Cardiac fibroblast (primary cell): ENCODE results near the gene EML3.

Experiments used
- DNase-seq, 2 donors: peaks; one replicate each; pipeline versions ENCODE4 v3.0.0 to v3.0.0-alpha.2; 2010; ENCODE audit warnings: low read depth in 2 of 2
- H3K4me3 ChIP-seq, 2 donors: replicated peaks in 1 of 2; 1 replicate in 1 of 2; 2 replicates in 1 of 2; pipeline ENCODE4 v1.5.1; 2011; ENCODE audit warnings: low read depth in 2 of 2, low read length in 2 of 2, mild to moderate bottlenecking in 2 of 2, moderate library complexity in 1 of 2
- TF ChIP-seq, protein P1 (sequence below): IDR thresholded peaks from one replicate; pipeline ENCODE4 v1.5.1; 2011; ENCODE audit warnings: low read depth, mild to moderate bottlenecking, low read length, inconsistent platforms

Gene EML3

GRCh38 chr11:62615521-62615920, 2.9 kb upstream of the EML3 start:
- no peak overlapping the region for H3K4me3 ChIP-seq
- TF ChIP-seq, protein P1, sequence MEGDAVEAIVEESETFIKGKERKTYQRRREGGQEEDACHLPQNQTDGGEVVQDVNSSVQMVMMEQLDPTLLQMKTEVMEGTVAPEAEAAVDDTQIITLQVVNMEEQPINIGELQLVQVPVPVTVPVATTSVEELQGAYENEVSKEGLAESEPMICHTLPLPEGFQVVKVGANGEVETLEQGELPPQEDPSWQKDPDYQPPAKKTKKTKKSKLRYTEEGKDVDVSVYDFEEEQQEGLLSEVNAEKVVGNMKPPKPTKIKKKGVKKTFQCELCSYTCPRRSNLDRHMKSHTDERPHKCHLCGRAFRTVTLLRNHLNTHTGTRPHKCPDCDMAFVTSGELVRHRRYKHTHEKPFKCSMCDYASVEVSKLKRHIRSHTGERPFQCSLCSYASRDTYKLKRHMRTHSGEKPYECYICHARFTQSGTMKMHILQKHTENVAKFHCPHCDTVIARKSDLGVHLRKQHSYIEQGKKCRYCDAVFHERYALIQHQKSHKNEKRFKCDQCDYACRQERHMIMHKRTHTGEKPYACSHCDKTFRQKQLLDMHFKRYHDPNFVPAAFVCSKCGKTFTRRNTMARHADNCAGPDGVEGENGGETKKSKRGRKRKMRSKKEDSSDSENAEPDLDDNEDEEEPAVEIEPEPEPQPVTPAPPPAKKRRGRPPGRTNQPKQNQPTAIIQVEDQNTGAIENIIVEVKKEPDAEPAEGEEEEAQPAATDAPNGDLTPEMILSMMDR = no peak

GRCh38 chr11:62614275-62614674, 1.7 kb upstream of the EML3 start:
- TF ChIP-seq, protein P1 = no peak
- no peak overlapping the region for H3K4me3 ChIP-seq
- DNase-seq = no peak

More at GRCh38 chr11:62615521-62615920, 2.9 kb upstream of the EML3 start:
- no peak for DNase-seq

- H3K4me3 ChIP-seq = no peak overlapping the region
- TF ChIP-seq, protein P1 = no peak
- DNase-seq = no peak
Observed at GRCh38 chr11:62613291-62613778, 760 bp upstream of the EML3 start.

DNA sequence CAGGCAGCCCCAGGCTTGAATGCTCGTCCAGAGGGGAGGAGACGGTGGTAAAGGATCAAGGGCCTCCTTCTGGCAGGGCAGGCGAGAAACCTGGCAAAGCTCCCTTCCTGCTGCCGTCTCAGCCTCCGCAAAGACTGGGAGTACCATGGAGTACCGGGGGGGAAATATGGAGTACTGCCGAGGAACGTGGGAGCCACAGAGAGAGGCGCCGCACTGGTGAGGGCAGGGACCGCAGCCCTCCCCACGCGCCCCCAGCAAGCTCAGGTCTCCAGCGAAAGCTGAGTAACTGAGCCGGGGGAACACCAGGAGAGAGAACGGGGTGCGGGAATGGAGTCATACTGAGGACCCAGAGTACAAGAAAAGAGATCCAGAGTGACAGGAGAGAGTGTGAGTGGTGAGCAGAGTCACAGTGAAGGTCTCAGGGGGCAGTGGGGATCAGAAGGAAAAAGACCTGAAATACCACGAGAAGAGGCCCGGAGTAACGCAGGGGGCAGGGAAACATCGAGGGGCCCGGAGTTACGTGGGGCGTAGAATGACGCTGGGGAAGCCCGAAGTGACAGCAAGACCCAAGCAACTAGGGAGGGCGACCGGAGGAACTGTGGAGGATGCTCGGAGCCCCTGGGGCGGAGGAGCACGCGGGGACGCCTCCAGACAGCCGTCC, 740 bp downstream of the EML3 start:
- TF ChIP-seq, protein P1 = no peak
- peak overlapping the region; percentile 76 to 89 for H3K4me3 ChIP-seq
- DNase-seq = peak; percentile 62 to 90

DNA sequence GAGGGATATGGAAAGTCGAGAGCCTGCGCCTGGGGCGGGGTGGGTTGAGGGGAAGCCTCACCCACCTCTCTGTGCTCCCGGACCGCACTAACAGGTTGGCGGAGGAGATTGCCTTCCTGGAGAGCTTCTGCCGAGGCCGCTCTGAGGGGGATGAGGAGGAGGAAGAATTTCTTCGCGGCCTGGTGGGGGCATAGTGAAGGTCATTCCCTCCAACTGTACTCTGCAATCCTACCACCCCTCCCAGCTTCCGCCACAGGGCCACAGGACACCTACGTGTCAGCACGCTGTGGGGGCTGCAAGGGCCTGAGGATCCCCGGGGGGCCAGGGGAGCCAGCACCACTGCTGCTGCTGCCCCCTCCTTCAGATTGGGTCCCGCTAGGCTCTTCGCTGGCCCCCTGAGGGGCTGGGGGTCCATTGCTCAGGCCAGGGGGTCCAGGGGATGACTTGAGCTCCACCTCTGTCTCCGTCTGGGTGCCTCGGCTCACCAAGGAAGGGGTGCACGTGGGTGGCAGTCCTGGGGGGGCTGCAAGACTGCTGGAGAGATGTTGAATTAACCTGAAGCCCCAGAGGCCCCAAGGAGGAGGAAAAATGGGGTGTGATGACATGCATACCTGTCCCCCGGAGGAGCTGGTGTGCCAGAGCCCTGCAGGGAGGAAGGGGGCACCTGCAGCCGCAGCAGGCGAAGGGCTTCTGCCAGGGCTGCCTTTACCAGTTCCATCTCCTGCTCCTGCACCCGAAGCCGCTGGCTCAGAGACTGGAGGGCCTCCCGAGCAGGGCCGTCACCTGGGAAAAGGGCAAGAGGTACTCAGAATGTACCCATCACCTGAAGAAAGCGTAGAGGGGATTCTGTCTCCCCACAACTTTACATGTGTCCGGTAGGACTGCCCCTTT, 1.5 kb downstream of the EML3 start:
- peak overlapping the region; percentile 76 to 89 for H3K4me3 ChIP-seq
- DNase-seq = no peak
- TF ChIP-seq, protein P1 = no peak

DNA sequence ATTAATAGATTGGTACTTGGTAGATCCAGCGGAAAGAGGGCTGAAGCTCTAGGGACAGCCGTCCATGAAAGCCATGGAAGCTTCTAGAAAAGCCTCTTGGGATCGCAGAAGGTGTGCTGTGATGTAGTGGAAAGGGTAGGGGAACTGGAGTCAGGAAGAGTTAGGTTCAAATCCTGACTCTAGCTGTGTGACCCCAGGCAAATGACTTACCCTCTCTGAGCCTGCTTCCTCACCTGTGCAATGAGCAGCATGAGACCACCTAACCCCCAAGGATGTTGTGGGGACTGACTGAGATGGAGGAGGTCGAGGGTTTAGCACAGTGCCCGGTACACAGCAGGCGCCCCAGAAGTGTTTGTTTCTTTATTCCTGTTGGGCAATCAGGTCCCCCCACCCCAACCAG, 2.2 kb downstream of the EML3 start:
- TF ChIP-seq, protein P1 = no peak
- no peak overlapping the region for H3K4me3 ChIP-seq
- DNase-seq = no peak
